HG03095 (cell line): Measurements from ENCODE around the gene C6.

ENCODE experiments used
- ATAC-seq: cut with Tn5 transposase; IDR thresholded peaks from one replicate; pipeline ENCODE4 v1.9.1; 2021; ENCODE audit warnings: moderate library complexity; ENCODE audit not compliant: unreplicated experiment

Gene C6

GRCh38 chr5:41127967-41128690, 85.2 kb downstream of the C6 start:
- no peak for ATAC-seq

GRCh38 chr5:41122459-41122858, 90.9 kb downstream of the C6 start:
- ATAC-seq = no peak

- no peak for ATAC-seq
Measured at GRCh38 chr5:41120600-41120999, 92.7 kb downstream of the C6 start.

- no peak for ATAC-seq
Measured at GRCh38 chr5:41118177-41118576, 95.2 kb downstream of the C6 start.

GRCh38 chr5:41115281-41115680, 98.1 kb downstream of the C6 start:
- no peak for ATAC-seq

- no peak for ATAC-seq
Measured at GRCh38 chr5:41112486-41113455, 100.6 kb downstream of the C6 start.

GRCh38 chr5:41109186-41109585, 104.1 kb downstream of the C6 start:
- no peak for ATAC-seq

- no peak for ATAC-seq
Measured at GRCh38 chr5:41102341-41102740, 111.0 kb downstream of the C6 start.

GRCh38 chr5:41097642-41098041, 115.7 kb downstream of the C6 start:
- ATAC-seq = no peak

- no peak for ATAC-seq
Measured at GRCh38 chr5:41095324-41096101, 117.8 kb downstream of the C6 start.

- ATAC-seq = no peak
Measured at GRCh38 chr5:41094871-41095270, 118.5 kb downstream of the C6 start.

- no peak for ATAC-seq
Measured at GRCh38 chr5:41093803-41094202, 119.5 kb downstream of the C6 start.
